HUDEP-2 (cell line): ENCODE results near the gene POLL.

ENCODE experiments used
- DNase-seq, 76 experiments: peaks; one replicate each; lab custom pipeline; 2025; ENCODE audit not compliant: unreplicated experiment in 76 of 76; lab: John Stamatoyannopoulos, UW

Gene POLL

DNA sequence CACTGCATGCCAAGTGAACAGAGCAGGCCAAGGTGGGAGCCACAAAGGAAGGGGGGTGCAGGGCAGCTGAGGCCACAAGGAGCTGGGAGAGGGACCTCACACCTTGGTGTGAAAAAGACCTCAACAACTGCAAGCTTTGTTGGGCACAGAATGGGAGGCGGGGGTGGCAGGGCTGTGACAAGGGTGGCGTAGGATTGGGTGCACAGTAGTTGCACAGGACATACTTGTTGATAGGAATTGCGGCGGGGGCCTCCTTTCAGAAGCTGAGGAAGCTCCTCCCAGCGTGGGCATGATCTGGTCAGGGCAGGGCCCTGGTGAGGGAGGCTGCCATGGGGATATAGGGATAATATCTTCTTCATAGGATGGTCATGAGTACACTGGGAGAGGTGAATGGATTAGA lies 25.8 kb downstream of the POLL start:
- no peak for DNase-seq

DNA sequence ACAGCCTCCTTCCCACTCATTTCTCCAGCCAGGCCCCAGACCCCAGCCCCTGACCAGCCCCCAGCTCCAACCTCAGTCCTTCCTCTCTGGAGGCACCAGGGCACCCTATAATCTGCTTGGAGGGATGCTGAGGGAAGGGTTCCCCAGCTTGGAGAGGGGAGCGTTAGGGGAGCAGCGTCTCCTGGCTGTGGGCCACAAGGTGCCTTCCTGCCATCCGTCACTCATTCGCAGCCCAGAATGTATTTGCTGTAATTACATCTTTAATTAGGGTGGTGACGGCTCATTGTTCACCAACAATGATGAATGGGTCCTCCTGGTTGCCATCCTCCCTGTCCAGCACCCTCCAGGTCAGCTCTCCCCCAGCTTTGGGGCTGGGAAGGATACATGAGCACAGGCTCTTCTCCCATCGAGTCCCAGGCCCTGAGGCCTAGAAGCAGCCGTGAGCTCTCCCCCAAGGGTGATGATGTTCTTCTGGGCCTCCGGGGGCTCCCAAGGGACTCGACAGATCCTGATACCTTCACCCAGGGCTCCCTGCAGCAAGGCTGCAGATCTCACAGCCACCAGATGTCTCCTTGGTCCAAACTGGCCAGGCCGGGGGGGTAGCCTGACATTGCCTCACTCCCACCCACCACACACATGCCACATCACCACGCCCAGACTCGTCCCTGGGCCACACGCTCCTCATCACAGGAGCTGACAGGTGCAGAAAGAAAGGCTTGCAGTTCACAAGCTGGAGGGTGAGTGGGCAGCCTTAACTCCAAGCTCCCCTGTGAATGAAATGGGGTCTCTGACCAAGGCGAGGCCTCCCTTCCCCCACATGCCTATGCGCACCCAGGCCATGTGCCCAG lies 26.8 kb downstream of the POLL start:
- no peak for DNase-seq

DNA sequence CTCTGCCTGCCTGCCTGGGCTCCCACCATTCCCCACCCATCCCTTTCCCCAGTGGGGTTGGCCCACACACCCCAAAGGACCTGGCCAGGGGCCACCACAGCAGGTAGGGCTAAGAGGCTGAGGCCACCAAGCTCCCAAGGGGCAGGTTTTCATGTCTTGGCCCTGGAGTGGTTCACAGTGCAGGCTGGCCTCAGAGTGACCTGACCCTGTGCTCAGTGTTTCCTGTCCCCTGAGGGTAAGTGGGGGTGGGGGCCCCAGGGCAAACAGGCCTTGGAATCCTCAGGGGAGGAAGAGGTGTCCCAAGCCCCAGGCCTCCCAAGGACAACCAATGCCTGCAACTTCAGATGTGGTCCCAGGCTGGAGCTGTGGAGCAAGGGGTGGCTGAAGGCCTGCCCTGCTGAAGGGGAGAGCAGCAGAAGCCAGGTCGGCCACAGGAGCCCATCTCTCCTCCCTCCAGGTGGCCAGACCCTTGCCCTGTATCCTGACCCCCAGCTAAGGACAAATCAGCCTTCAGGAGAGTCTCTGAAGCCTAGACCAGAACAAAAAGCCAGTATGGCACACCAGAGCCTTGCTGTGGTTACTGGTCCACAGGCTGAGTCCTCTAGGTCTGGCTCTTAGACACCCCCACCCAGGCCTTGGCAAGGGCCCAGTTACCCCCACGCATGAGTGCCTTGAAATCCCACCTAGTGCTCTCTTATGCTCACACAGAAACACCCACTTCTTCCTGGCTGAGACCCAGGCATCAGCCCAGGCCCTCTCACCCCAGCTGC lies 27.6 kb downstream of the POLL start:
- DNase-seq: peak in 26 of 76 experiments; percentile 4 to 70 (median 32)

DNA sequence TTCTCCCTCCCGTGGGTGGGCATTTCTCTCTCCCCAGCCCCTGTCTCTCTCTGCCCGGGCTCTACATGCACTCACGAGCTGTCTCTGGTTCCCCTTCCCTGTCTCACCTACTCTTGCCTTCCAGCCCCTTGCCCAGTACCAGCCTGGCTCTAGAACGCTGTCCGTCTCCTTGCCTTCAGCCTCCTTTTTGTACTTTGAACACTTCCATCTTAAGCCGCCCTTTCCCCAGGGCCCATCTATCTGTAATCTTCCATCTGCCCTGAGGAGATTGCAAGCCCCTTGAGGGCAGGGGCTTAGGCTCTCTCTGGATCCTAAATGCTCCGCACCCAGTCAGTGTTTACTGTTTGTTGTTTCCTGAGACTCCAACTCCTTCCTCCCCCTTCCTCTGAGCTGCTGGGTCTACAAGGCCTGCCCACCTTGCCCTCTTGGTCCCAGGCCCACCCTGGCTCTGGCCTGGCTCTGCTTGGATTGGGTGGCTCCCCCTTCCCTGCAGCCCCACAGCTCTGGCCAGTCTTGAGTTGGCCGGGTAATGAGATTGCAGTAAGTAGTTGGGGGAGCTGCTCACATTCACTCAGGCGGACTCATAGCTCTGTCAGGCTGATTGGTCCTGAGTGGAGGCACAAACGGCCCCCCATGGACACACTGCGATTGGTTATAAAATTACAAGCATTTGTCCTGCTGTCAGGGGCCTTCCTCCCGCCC lies 28.3 kb downstream of the POLL start:
- no peak for DNase-seq

DNA sequence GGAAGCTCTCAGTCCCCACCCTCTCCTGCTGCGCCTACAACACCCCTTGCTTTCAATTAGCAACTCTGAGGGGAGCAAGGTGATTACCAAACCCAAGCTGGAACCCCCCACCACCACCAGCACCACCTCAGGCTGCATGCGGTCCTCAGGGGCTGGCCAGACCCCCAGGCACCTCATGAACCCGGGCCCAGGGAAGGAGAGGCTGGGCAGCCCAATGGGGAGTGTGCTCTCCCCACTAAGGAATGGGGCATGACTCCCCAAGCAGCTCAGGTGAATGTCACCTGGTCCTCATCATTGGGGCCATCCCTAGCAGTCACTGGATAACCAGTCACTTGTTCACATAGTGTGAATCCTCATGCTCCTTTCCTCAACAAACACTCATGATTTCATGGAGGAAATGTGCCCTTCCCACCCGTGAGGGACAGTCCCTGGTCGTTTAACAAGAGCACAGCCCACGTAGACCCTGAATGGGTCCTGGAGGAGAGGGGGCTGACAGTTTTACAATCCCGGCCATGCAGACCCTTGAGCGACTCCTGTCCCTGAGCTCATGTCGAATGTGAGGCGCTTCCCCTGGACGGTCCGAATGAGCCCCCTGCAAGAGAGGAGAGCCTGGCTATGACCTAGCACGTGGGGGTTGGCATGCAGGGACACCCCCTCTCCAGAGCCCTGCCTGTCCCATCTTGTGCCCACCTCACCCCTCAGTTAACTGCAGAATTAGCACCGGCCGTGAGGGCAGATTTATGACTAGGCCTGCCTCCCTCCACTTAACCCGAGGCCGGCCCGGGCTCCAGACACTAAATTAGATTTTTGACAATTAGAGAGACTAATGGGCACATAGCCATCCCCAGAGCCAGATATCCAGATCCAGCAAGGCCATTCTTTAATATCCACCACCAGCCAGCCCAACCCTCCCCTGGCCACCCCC lies 29.1 kb downstream of the POLL start:
- no peak for DNase-seq

- DNase-seq: peak in 53 of 76 experiments; percentile 11 to 72 (median 37)
These were observed 29.9 kb downstream of the POLL start for GRCh38 chr10:101558204-101558603.

- DNase-seq: no peak
These were observed 30.5 kb downstream of the POLL start for GRCh38 chr10:101557541-101557940.

- peak in 21 of 76 experiments; percentile 9 to 55 (median 29) for DNase-seq
These were observed 35.6 kb downstream of the POLL start for GRCh38 chr10:101552442-101552841.

- DNase-seq: no peak
These were observed 37.1 kb downstream of the POLL start for GRCh38 chr10:101550965-101551364.

DNA sequence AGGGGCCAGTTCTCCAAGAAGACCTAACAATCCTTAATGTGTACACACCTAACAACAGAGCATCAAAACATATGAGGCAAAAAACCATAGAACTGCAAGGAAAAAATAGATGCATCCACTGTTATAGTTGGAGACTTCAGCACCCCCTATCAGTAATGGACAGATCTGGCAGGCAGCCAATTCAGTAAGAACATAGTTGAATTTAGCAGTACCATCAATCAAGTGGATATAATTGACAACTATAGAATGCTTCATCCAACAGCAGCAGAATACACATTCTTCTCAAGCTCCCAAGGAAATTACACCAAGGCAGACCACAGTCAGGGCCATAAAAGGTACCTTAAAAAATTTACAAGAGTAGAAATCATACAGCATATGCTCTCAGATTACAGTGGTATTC lies 42.2 kb downstream of the POLL start:
- peak in 26 of 76 experiments; percentile 4 to 55 (median 28) for DNase-seq

DNA sequence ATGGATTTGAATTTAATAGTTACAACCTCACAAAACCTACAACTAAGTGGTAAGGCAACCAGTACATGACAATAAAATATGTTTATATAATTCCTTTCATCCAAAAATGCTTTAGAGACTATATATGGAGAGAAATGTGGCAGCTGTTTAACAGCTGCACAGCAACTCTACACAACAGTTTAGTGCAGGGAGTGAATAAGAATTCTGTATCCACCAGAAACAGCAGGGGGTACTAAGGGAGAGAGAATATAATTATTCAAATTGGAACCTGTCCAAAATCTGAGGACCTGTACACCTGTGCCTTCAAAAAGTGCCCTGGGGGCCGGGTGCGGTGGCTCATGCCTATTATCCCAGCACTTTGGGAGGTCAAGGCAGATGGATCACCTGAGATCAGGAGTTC lies 49.6 kb downstream of the POLL start:
- DNase-seq: no peak

GRCh38 chr10:101536800-101537199 lies 51.3 kb downstream of the POLL start:
- peak in 26 of 76 experiments; percentile 0 to 56 (median 28) for DNase-seq

- peak in 55 of 76 experiments; percentile 4 to 71 (median 35) for DNase-seq
These were observed 52.1 kb downstream of the POLL start for GRCh38 chr10:101535949-101536348.

GRCh38 chr10:101529725-101530553 lies 58.1 kb downstream of the POLL start:
- DNase-seq: no peak

- DNase-seq: no peak
These were observed 58.9 kb downstream of the POLL start for GRCh38 chr10:101529207-101529606.
